Stimulated activated CD4-positive, alpha-beta T cell treated with anti-CD3 and anti-CD28 coated beads, TNF-alpha, amount 100 ng/mL, for 48 hours (primary cell): ENCODE data around the gene TSLP.

Experiments used
- DNase-seq, 3 donors: peaks; one replicate each; pipeline ENCODE4 v3.0.0-alpha.2; 2020; ENCODE audit warnings: low read depth in 3 of 3

Gene TSLP

GRCh38 chr5:111071413-111071812, at the start of gene TSLP:
TSLP (plus strand) TSS chr5:111071713; CDS start chr5:111071891, 178 bp downstream.
- DNase-seq, result no peak

GRCh38 chr5:111022301-111022700, 49.2 kb upstream of the TSLP start:
- no peak for DNase-seq

GRCh38 chr5:111028865-111029264, 42.6 kb upstream of the TSLP start:
- no peak for DNase-seq

- no peak for DNase-seq
These were observed 27.6 kb upstream of the TSLP start for GRCh38 chr5:111043712-111044506.

GRCh38 chr5:111058064-111058463, 13.4 kb upstream of the TSLP start:
- no peak for DNase-seq

GRCh38 chr5:111060169-111060568, 11.3 kb upstream of the TSLP start:
- DNase-seq, result no peak

- DNase-seq, result no peak
These were observed 9.9 kb upstream of the TSLP start for GRCh38 chr5:111061618-111062017.

- no peak for DNase-seq
These were observed 7.7 kb upstream of the TSLP start for GRCh38 chr5:111063709-111064322.

- no peak for DNase-seq
These were observed 5.1 kb upstream of the TSLP start for GRCh38 chr5:111066261-111066938.

GRCh38 chr5:111068213-111068612, 3.3 kb upstream of the TSLP start:
- no peak for DNase-seq

GRCh38 chr5:111069839-111070238, 1.7 kb upstream of the TSLP start:
- DNase-seq, result no peak

GRCh38 chr5:111070272-111071134, 1.0 kb upstream of the TSLP start:
- DNase-seq, result peak in 1 of 3 donors; percentile 35

- DNase-seq, result peak in 2 of 3 donors; percentile 29 to 40
These were observed 1.6 kb downstream of the TSLP start for GRCh38 chr5:111072949-111073682.

GRCh38 chr5:111074244-111074643, 2.7 kb downstream of the TSLP start:
- DNase-seq, result no peak

- no peak for DNase-seq
These were observed 4.0 kb downstream of the TSLP start for GRCh38 chr5:111075520-111075919.

GRCh38 chr5:111076091-111076490, 4.6 kb downstream of the TSLP start:
- no peak for DNase-seq

- no peak for DNase-seq
These were observed 6.2 kb downstream of the TSLP start for GRCh38 chr5:111077678-111078077.

GRCh38 chr5:111079846-111080245, 8.3 kb downstream of the TSLP start:
- no peak for DNase-seq

- no peak for DNase-seq
These were observed 11.8 kb downstream of the TSLP start for GRCh38 chr5:111083323-111083722.

- DNase-seq, result peak; percentile 79 to 84 (median 81)
These were observed 20.7 kb downstream of the TSLP start, which contains the start of gene WDR36 for GRCh38 chr5:111092062-111092853. WDR36 (plus strand) TSS chr5:111092348; CDS start chr5:111092457, 109 bp downstream.
